Suppressor macrophage (primary cell): ENCODE results near the gene NMU.
"Not testable (repeated sequence)": the region's sequence is repeated elsewhere in the genome, so short reads cannot be mapped to it uniquely, and the experiment has no call there.

Experiments used
- DNase-seq, 4 experiments: peaks; one replicate each; pipeline ENCODE4 v3.0.0-alpha.2; 2020 to 2022

NMU gene

GRCh38 chr4:55554453-55555030 is 81.6 kb downstream of the NMU start:
- DNase-seq = peak in 3 of 4 experiments; percentile 13 to 56 (median 40)

GRCh38 chr4:55553441-55554201 is 82.5 kb downstream of the NMU start:
- no peak for DNase-seq

- not testable (repeated sequence) for DNase-seq
These were observed 84.1 kb downstream of the NMU start for GRCh38 chr4:55551964-55552363.

GRCh38 chr4:55549888-55550287 is 86.2 kb downstream of the NMU start:
- DNase-seq = no peak

- no peak for DNase-seq
These were observed 88.2 kb downstream of the NMU start for GRCh38 chr4:55547918-55548317.

GRCh38 chr4:55547466-55547770 is 88.7 kb downstream of the NMU start:
- no peak for DNase-seq

GRCh38 chr4:55546756-55547465 is 89.2 kb downstream of the NMU start, which contains the start of gene CLOCK:
Gene CLOCK, minus strand, starts transcription at chr4:55546909. Its CDS starts 64,124 bp downstream, at chr4:55482785.
- DNase-seq = peak; percentile 88 to 95 (median 92)

GRCh38 chr4:55546506-55546755 is 89.7 kb downstream of the NMU start:
- no peak for DNase-seq

- peak; percentile 84 to 92 (median 88) for DNase-seq
These were observed 90.2 kb downstream of the NMU start for GRCh38 chr4:55545641-55546505.
